ENCODE measurements around the gene GID8. TPM values are rescaled to one million over a fixed set of nuclear protein-coding genes. Genes with fewer than 3 reads are reported as not detected.

The GID8 gene
- total RNA-seq, 2 experiments from 2014 or later, result 39.2 to 42.2 TPM

DNA sequence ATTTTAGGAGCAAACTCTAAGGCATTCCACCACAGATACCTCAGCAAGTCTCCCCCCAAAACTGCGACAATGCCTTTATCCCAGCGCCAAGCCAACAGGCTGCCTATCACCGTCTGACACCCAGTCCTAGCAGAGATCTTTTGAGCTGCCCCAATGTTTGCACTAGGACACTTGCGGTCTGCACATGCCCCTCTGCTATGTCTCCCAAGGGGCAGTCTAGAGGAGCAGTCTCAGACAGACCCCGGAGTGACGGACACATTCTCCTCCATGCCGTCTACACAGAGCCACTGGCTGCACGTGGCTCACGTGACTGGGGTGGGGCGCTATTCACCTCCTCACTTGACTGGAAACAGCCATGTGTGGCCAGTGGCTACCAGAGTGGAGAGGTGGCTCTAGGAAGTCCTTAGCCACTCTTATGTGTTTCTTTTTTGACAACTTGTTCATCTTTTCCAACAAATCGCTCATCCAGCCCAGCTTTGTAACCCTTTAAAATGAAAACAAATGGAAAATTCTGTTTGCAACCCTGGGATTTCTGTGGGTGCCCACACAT is 27.7 kb upstream of the GID8 start:
- H3K27me3 Mint-ChIP-seq, result no peaks in the 10 kb centered on the region
- H3K27ac Mint-ChIP-seq, result no peak overlapping the region
- ChIA-PET POLR2A (interaction anchor here (1.8 to 6.4 kb wide), 2 partner anchors 9 to 11 kb away, joined by 5 to 50 read pairs; no protein-coding TSS in a partner anchor), CTCF (interaction anchor here (1.5 kb wide), 1 partner anchor 20 kb away, joined by 4 read pairs; no protein-coding TSS in a partner anchor)
- H3K9me3 Mint-ChIP-seq, result no peaks in the 10 kb centered on the region
- intact Hi-C loops (cut with micrococcal nuclease), result no loop called here
- DNase-seq (no peak), ATAC-seq (no peak)
- peaks cover 35% of the 10 kb centered on the region for H3K4me1 Mint-ChIP-seq (ENCODE audit: low read depth)
- H3K4me3 Mint-ChIP-seq, result no peak overlapping the region
- H3K36me3 Mint-ChIP-seq (ENCODE audit: low read depth), result peaks cover 63% of the 10 kb centered on the region
- TF ChIP-seq, protein P1, sequence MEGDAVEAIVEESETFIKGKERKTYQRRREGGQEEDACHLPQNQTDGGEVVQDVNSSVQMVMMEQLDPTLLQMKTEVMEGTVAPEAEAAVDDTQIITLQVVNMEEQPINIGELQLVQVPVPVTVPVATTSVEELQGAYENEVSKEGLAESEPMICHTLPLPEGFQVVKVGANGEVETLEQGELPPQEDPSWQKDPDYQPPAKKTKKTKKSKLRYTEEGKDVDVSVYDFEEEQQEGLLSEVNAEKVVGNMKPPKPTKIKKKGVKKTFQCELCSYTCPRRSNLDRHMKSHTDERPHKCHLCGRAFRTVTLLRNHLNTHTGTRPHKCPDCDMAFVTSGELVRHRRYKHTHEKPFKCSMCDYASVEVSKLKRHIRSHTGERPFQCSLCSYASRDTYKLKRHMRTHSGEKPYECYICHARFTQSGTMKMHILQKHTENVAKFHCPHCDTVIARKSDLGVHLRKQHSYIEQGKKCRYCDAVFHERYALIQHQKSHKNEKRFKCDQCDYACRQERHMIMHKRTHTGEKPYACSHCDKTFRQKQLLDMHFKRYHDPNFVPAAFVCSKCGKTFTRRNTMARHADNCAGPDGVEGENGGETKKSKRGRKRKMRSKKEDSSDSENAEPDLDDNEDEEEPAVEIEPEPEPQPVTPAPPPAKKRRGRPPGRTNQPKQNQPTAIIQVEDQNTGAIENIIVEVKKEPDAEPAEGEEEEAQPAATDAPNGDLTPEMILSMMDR (IDR thresholded peaks at IDR 0.05), result no peak

DNA sequence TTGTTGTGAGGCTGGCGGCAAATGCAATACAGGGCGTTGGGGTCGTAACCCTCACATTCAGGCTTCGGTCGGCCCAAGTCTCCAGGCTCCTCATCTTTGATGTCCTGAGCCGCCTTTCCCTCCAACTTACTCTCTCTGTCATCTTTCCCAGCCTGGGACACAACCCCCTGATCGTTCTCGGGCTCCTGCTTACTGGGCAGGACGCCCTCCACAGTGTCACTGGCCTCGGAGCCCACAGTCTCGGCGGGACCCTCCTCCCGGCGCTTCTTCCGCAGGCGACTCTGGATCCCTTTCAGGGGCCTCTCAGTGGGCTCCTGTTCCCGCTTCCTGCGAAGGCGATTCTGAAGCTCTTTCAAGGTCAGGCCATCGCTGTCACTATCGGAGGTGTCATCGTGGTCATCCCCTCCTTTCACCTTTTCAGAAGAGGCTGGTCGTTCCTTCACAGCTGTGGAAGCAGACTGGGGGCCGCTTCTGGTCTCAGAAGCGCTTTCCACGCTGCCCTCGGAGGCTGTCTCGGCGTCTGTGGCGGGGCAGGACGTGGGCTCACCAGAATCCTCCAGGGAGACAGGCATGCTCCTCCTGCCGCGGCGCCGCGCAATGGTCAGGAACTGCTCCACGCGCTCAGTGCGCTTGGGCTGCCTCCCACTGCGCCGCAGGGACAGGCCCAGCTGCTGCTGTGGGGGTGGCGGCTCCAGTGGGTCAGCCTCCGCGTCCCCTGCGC is 27.0 kb upstream of the GID8 start:
- no peaks in the 10 kb centered on the region for H3K27me3 Mint-ChIP-seq
- no peak for ATAC-seq
- no peak overlapping the region for H3K27ac Mint-ChIP-seq
- no peaks in the 10 kb centered on the region for H3K9me3 Mint-ChIP-seq
- TF ChIP-seq, protein P1 (IDR thresholded peaks at IDR 0.05), result no peak
- peaks cover 57% of the 10 kb centered on the region for H3K36me3 Mint-ChIP-seq (ENCODE audit: low read depth)
- ChIA-PET CTCF (interaction anchor here (1.9 to 8.6 kb wide), 2 partner anchors 10 kb away, joined by 6 to 113 read pairs; no protein-coding TSS in a partner anchor), POLR2A (interaction anchor here (1.0 to 6.4 kb wide), 3 partner anchors 8 to 34 kb away, joined by 3 to 50 read pairs (median 8); no protein-coding TSS in a partner anchor)
- no peak for DNase-seq
- H3K4me1 Mint-ChIP-seq (ENCODE audit: low read depth), result peaks cover 42% of the 10 kb centered on the region
- intact Hi-C loops (cut with micrococcal nuclease), result no loop called here
- no peak overlapping the region for H3K4me3 Mint-ChIP-seq

DNA sequence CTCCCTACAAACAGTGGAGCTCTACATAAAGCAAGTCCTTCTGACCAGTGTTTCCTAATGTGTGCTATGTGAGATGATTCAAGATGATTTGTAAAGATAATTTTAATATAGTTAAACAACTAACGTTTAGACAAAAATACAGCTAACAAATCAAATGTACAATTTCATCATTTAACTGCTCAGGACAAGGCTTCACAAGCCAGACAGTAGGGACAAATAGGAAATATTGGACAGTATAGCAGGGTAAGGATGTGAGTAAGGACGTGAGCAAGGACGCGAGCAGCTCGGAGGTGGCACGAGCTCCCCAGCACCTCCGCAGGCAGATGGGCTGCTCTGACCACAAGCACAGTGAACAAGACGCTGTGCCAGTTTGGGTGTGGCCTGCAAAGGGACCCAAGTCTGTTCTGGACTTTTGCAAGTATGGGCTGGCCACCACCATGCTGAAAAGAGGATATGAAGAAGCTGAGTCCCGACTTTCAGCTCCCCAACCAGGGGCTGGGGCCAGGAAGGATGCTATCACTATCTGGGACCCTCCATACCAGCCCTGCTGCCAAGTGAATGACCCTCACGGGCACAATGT is 26.2 kb upstream of the GID8 start:
- TF ChIP-seq, protein P1 (IDR thresholded peaks at IDR 0.05), result no peak
- peak overlapping the region; percentile 20 for H3K27ac Mint-ChIP-seq
- POLR2A ChIA-PET, result interaction anchor here (1.0 to 17.8 kb wide), 7 partner anchors 9 to 33 kb away, joined by 3 to 243 read pairs (median 7); partner anchors contain the start of genes DIDO1 and GID8

DNA sequence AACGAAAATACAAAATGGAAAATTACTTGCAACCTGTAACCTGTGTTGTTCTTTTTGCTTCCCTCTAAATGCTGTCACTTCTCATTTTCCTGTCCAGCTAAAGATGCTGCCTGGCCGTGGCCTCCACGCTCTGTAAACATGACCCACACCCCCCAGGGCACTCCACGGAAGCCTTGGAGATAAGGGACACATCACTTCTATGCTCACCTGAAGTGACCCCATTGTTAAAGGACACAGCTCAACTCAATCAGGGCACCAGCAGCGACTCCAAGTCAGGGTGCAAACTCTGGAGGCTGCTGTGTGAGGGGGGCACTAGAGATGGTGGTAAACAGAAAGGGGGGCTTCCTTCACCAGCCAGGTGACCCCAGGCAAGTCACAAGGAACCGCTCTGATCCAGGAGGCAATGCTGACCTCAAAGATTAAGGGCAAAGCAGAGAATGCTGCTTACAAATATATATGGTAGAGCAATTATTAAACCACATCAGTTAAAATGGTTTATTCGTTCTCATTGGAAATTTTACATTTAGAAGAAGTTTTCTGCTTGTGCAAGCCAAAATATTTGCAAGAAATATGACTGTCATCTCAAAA is 24.8 kb upstream of the GID8 start:
- H3K4me1 Mint-ChIP-seq (ENCODE audit: low read depth), result peaks cover 57% of the 10 kb centered on the region
- no peaks in the 10 kb centered on the region for H3K9me3 Mint-ChIP-seq
- H3K27me3 Mint-ChIP-seq, result no peaks in the 10 kb centered on the region
- DNase-seq (no peak), ATAC-seq (no peak)
- intact Hi-C loops (cut with micrococcal nuclease), result no loop called here
- H3K4me3 Mint-ChIP-seq, result no peak overlapping the region
- peaks cover 52% of the 10 kb centered on the region for H3K36me3 Mint-ChIP-seq (ENCODE audit: low read depth)
- CTCF ChIA-PET, result interaction anchor here (1.2 to 8.6 kb wide), 5 partner anchors 7 to 105 kb away, joined by 4 to 113 read pairs (median 4); partner anchors contain the start of gene DIDO1
- POLR2A ChIA-PET, result interaction anchor here (0.6 to 17.8 kb wide), 7 partner anchors 9 to 24 kb away, joined by 3 to 243 read pairs (median 5); partner anchors contain the start of gene GID8
- peak overlapping the region; percentile 5 for H3K27ac Mint-ChIP-seq
- TF ChIP-seq, protein P1 (IDR thresholded peaks at IDR 0.05), result no peak

More for the DNA sequence above, 26.2 kb upstream of the GID8 start:
- peaks cover 52% of the 10 kb centered on the region for H3K36me3 Mint-ChIP-seq (ENCODE audit: low read depth)
- H3K9me3 Mint-ChIP-seq, result no peaks in the 10 kb centered on the region
- ATAC-seq, result no peak
- DNase-seq, result no peak
- intact Hi-C loops (cut with micrococcal nuclease), result no loop called here
- CTCF ChIA-PET, result interaction anchor here (1.9 to 8.6 kb wide), 2 partner anchors 9 to 11 kb away, joined by 6 to 113 read pairs; no protein-coding TSS in a partner anchor
- peaks cover 48% of the 10 kb centered on the region for H3K4me1 Mint-ChIP-seq (ENCODE audit: low read depth)
- H3K27me3 Mint-ChIP-seq, result no peaks in the 10 kb centered on the region
- H3K4me3 Mint-ChIP-seq, result no peak overlapping the region
